PC-3 (cell line): ENCODE results near the gene ZBTB46. TPM values are rescaled to one million over a fixed set of nuclear protein-coding genes. Genes with fewer than 3 reads are reported as not detected.

Experiments used
- ATAC-seq: fragments of 200-7000 bp; cut with Tn5 transposase; 2 replicates; pipeline ENCODE4 v1.9.1; 2020; ENCODE audit warnings: mild to moderate bottlenecking, moderate library complexity
- BruUV-seq: library from RNA; stranded (reverse); fragments of 400-500 nt; replicated peaks from 2 replicates; lab custom pipeline; 2021; lab: Mats Ljungman, UMichigan
- CTCF ChIA-PET: fragments of 300-600 bp; sonication (Branson Sonifier 250); formaldehyde crosslinking; loops from one replicate; lab custom pipeline; 2022; ENCODE audit warnings: antibody characterized with exemption; lab: Charles Lee
- POLR2A ChIA-PET: fragments of 300-600 bp; sonication (Branson Sonifier 250); formaldehyde crosslinking; loops from one replicate; lab custom pipeline; 2022; ENCODE audit warnings: antibody characterized with exemption; ENCODE audit not compliant: unreplicated experiment; lab: Charles Lee
- DNase-seq: peaks from one replicate; pipeline ENCODE4 v3.0.0-alpha.2; 2015
- H2AFZ ChIP-seq: fragments of 300-600 bp; sonication (generic); 2 replicates; pipeline ENCODE4 v1.6.0; 2016; ENCODE audit warnings: antibody characterized with exemption, low read length
- H3F3A ChIP-seq: fragments of 300-600 bp; sonication (generic); one replicate; pipeline ENCODE4 v1.6.0; 2017; ENCODE audit warnings: antibody characterized with exemption, low read length, control low read depth, mild to moderate bottlenecking; ENCODE audit not compliant: unreplicated experiment
- H3K27ac ChIP-seq: fragments of 300-600 bp; sonication (generic); 2 replicates; pipeline ENCODE4 v1.5.1; 2016; ENCODE audit warnings: mild to moderate bottlenecking, low read length
- H3K27me3 ChIP-seq: fragments of 300-600 bp; sonication (generic); 2 replicates; pipeline ENCODE4 v1.6.1; 2016; ENCODE audit warnings: low read length, mixed read lengths
- H3K36me3 ChIP-seq: fragments of 300-600 bp; sonication (generic); 2 replicates; pipeline ENCODE4 v1.6.1; 2016; ENCODE audit warnings: low read depth, mixed run types, low read length, mixed read lengths
- H3K4me1 ChIP-seq: fragments of 300-600 bp; sonication (generic); 2 replicates; pipeline ENCODE4 v1.5.1; 2016; ENCODE audit warnings: low read length; ENCODE audit not compliant: insufficient read depth
- H3K4me2 ChIP-seq: fragments of 300-600 bp; sonication (generic); 2 replicates; pipeline ENCODE4 v1.6.0; 2016; ENCODE audit warnings: low read length
- H3K4me3 ChIP-seq: fragments of 300-600 bp; sonication (generic); 2 replicates; pipeline ENCODE4 v1.5.1; 2016; ENCODE audit warnings: mild to moderate bottlenecking, low read length, mixed read lengths
- H3K79me2 ChIP-seq: fragments of 300-600 bp; sonication (generic); 2 replicates; pipeline ENCODE4 v1.6.1; 2017; ENCODE audit warnings: low read length, mixed read lengths
- H3K9ac ChIP-seq: fragments of 300-600 bp; sonication (generic); 2 replicates; pipeline ENCODE4 v1.6.0; 2016; ENCODE audit warnings: mild to moderate bottlenecking, low read length
- H3K9me2 ChIP-seq: fragments of 300-600 bp; sonication (generic); replicated peaks from 2 replicates; pipeline ENCODE4 v1.6.1; 2016; ENCODE audit warnings: mixed run types, low read length, mixed read lengths
- H3K9me3 ChIP-seq: fragments of 300-600 bp; sonication (generic); 2 replicates; pipeline ENCODE4 v1.6.1; 2016; ENCODE audit warnings: low read length, mixed read lengths
- H4K20me1 ChIP-seq: fragments of 300-600 bp; sonication (generic); 2 replicates; pipeline ENCODE4 v1.6.1; 2016; ENCODE audit warnings: low read length, mixed read lengths
- CTCF ChIP-seq: fragments of 300-600 bp; sonication (generic); conservative IDR thresholded peaks from 2 replicates; pipeline ENCODE4 v1.5.1; 2017; ENCODE audit warnings: antibody characterized with exemption, low read depth, mild to moderate bottlenecking, low read length
- EZH2 ChIP-seq: fragments of 300-600 bp; sonication (generic); IDR thresholded peaks from one replicate; pipeline ENCODE4 v1.6.1; 2017; ENCODE audit warnings: antibody characterized with exemption, mild to moderate bottlenecking, low read length; ENCODE audit not compliant: unreplicated experiment
- EZH2phosphoT487 ChIP-seq: fragments of 300-600 bp; sonication (generic); IDR thresholded peaks from 2 replicates; pipeline ENCODE4 v1.6.1; 2018; ENCODE audit warnings: mild to moderate bottlenecking, antibody characterized with exemption, low read length, borderline replicate concordance
- intact Hi-C: fragments of 100-400 bp; cut with micrococcal nuclease; formaldehyde crosslinking; loops from 2 replicates; pipeline ENCODE4 v1.9.0; 2023
- total RNA-seq: library from RNA; depleted of rRNA; stranded (reverse); fragments of >200 nt; gene quantifications from 2 replicates; pipeline ENCODE4 v1.2.3, GENCODE V29; 2014

The ZBTB46 gene
- total RNA-seq, 1 experiment from 2014 or later, result 7.3 TPM

GRCh38 chr20:63718996-63719395 lies 112.1 kb downstream of the ZBTB46 start:
- H3K4me1 ChIP-seq, result no peaks in the 10 kb centered on the region
- DNase-seq, result no peak
- no peaks in the 10 kb centered on the region for H4K20me1 ChIP-seq
- H3K9me2 ChIP-seq, result no peaks in the 10 kb centered on the region
- no peak overlapping the region for H3K27ac ChIP-seq
- ChIA-PET POLR2A (interaction anchor here (0.7 kb wide), 1 partner anchor 60 kb away, joined by 6 read pairs; no protein-coding TSS in a partner anchor), CTCF (no interaction called here)
- H3K4me2 ChIP-seq, result no peak overlapping the region
- peaks cover 48% of the 10 kb centered on the region for H3K36me3 ChIP-seq
- no peak overlapping the region for H3K4me3 ChIP-seq
- no peak for TF ChIP-seq EZH2
- no peak for TF ChIP-seq EZH2phosphoT487
- no peak for TF ChIP-seq CTCF
- H3K27me3 ChIP-seq, result no peaks in the 10 kb centered on the region
- no peaks in the 10 kb centered on the region for H3F3A ChIP-seq
- BruUV-seq, result no TSS peak
- no peak overlapping the region for H2AFZ ChIP-seq
- peaks cover 69% of the 10 kb centered on the region for H3K79me2 ChIP-seq
- no peaks in the 10 kb centered on the region for H3K9me3 ChIP-seq
- intact Hi-C loops, result no loop called here
- no peak for ATAC-seq
- H3K9ac ChIP-seq, result no peak overlapping the region

GRCh38 chr20:63714858-63715257 lies 116.2 kb downstream of the ZBTB46 start:
- H3F3A ChIP-seq, result no peaks in the 10 kb centered on the region
- ChIA-PET CTCF (no interaction called here), POLR2A (no interaction called here)
- no peak overlapping the region for H2AFZ ChIP-seq
- H3K9me3 ChIP-seq, result no peaks in the 10 kb centered on the region
- H3K9me2 ChIP-seq, result no peaks in the 10 kb centered on the region
- ATAC-seq (no peak), DNase-seq (no peak)
- H3K4me3 ChIP-seq, result no peak overlapping the region
- H3K79me2 ChIP-seq, result peaks cover 94% of the 10 kb centered on the region
- no TSS peak for BruUV-seq
- no peak overlapping the region for H3K9ac ChIP-seq
- no peaks in the 10 kb centered on the region for H3K4me1 ChIP-seq
- no peak overlapping the region for H3K4me2 ChIP-seq
- no peaks in the 10 kb centered on the region for H3K27me3 ChIP-seq
- H4K20me1 ChIP-seq, result no peaks in the 10 kb centered on the region
- intact Hi-C loops, result no loop called here
- H3K27ac ChIP-seq, result no peak overlapping the region
- no peak for TF ChIP-seq EZH2phosphoT487
- TF ChIP-seq CTCF, result no peak
- TF ChIP-seq EZH2, result no peak
- H3K36me3 ChIP-seq, result peaks cover 73% of the 10 kb centered on the region

- Histone ChIP-seq H3K9me3 (no peaks in the 10 kb centered on the region), H3K9me2 (no peaks in the 10 kb centered on the region), H3K27me3 (no peaks in the 10 kb centered on the region), H3K4me1 (peaks cover 9% of the 10 kb centered on the region), H3K27ac (no peak overlapping the region), H3F3A (no peaks in the 10 kb centered on the region), H3K79me2 (peaks cover 95% of the 10 kb centered on the region), H3K4me3 (no peak overlapping the region), H2AFZ (no peak overlapping the region), H3K9ac (no peak overlapping the region), H3K4me2 (no peak overlapping the region), H3K36me3 (peaks cover 58% of the 10 kb centered on the region), H4K20me1 (no peaks in the 10 kb centered on the region)
- DNase-seq (no peak), ATAC-seq (no peak)
- no TSS peak for BruUV-seq
- no peak for TF ChIP-seq EZH2phosphoT487
- no peak for TF ChIP-seq CTCF
- TF ChIP-seq EZH2, result no peak
- ChIA-PET POLR2A (no interaction called here), CTCF (no interaction called here)
- intact Hi-C loops, result no loop called here
These were observed 118.9 kb downstream of the ZBTB46 start for GRCh38 chr20:63712191-63712590.
